HEK293 (cell line): ENCODE measurements around the gene PDE4D.

Experiments used
- CTCF ChIA-PET: fragments of 350-600 bp; formaldehyde crosslinking; extraction: SDS; loops from one replicate; lab custom pipeline; 2021; ENCODE audit warnings: antibody characterized with exemption; lab: Yijun Ruan, JAX
- POLR2A ChIA-PET: fragments of 300-600 bp; formaldehyde crosslinking; extraction: SDS; loops from one replicate; lab custom pipeline; 2020; ENCODE audit warnings: antibody characterized with exemption, inconsistent platforms; lab: Yijun Ruan, JAX
- H3K27ac ChIP-seq: fragments of 200-500 bp; sonication (Bioruptor generic); 2 replicates; pipeline ENCODE4 v1.5.1; 2014; ENCODE audit warnings: low read depth, low read length, control low read depth, inconsistent platforms; ENCODE audit errors: extremely low read depth
- H3K36me3 ChIP-seq, 2 experiments: fragments of 200-500 bp in 1 of 2; sonication (Bioruptor generic) in 1 of 2; 1 replicate in 1 of 2; 2 replicates in 1 of 2; pipeline ENCODE4 v1.5.1; 2014 to 2017; ENCODE audit warnings: inconsistent platforms in 2 of 2, low read length in 2 of 2; ENCODE audit not compliant: control insufficient read depth in 2 of 2, insufficient read depth in 1 of 2
- H3K4me1 ChIP-seq: fragments of 200-500 bp; sonication (Bioruptor generic); 2 replicates; pipeline ENCODE4 v1.5.1; 2014; ENCODE audit warnings: mild to moderate bottlenecking, low read length, inconsistent platforms; ENCODE audit not compliant: control insufficient read depth, insufficient read depth
- H3K4me3 ChIP-seq: 2 replicates; pipeline ENCODE4 v1.5.1; 2011; ENCODE audit warnings: low read depth, mild to moderate bottlenecking, control low read depth, low read length, moderate library complexity
- H3K9me3 ChIP-seq: fragments of 200-500 bp; sonication (Bioruptor generic); 2 replicates; pipeline ENCODE4 v1.5.1; 2014; ENCODE audit warnings: low read depth, low read length, inconsistent platforms; ENCODE audit not compliant: control insufficient read depth, insufficient read depth
- HIC1 ChIP-seq: fragments of 450-650 bp; formaldehyde crosslinking; IDR thresholded peaks from 2 replicates; pipeline ENCODE4 v1.5.1; 2016; ENCODE audit warnings: missing biosample characterization, missing genetic modification characterization
- HOXA7 ChIP-seq: sonication (generic); formaldehyde crosslinking; IDR thresholded peaks from 2 replicates; pipeline ENCODE4 v1.8.1; 2022; ENCODE audit warnings: missing genetic modification reagents, borderline replicate concordance
- KLF17 ChIP-seq: fragments of 450-650 bp; formaldehyde crosslinking; IDR thresholded peaks from 2 replicates; pipeline ENCODE4 v1.5.1; 2016; ENCODE audit warnings: missing biosample characterization, missing genetic modification characterization
- PRDM1 ChIP-seq: fragments of 450-650 bp; formaldehyde crosslinking; IDR thresholded peaks from 2 replicates; pipeline ENCODE4; 2016; ENCODE audit warnings: missing biosample characterization, missing genetic modification characterization
- ZEB2 ChIP-seq: fragments of 450-650 bp; formaldehyde crosslinking; IDR thresholded peaks from 2 replicates; pipeline ENCODE4 v1.5.1; 2016; ENCODE audit warnings: missing biosample characterization, missing genetic modification characterization
- ZFP41 ChIP-seq: fragments of 450-650 bp; formaldehyde crosslinking; IDR thresholded peaks from 2 replicates; pipeline ENCODE4 v1.5.1; 2016; ENCODE audit warnings: missing biosample characterization, missing genetic modification characterization, borderline replicate concordance
- ZFP69B ChIP-seq: fragments of 450-650 bp; formaldehyde crosslinking; IDR thresholded peaks from 2 replicates; pipeline ENCODE4 v1.5.1; 2016; ENCODE audit warnings: missing biosample characterization, missing genetic modification characterization
- ZIC2 ChIP-seq: fragments of 450-650 bp; formaldehyde crosslinking; IDR thresholded peaks from 2 replicates; pipeline ENCODE4 v1.5.1; 2016; ENCODE audit warnings: missing biosample characterization, missing genetic modification characterization
- ZNF112 ChIP-seq: fragments of 450-650 bp; formaldehyde crosslinking; IDR thresholded peaks from 2 replicates; pipeline ENCODE4 v1.5.0; 2017; ENCODE audit warnings: missing biosample characterization, missing genetic modification characterization
- ZNF132 ChIP-seq: fragments of 450-650 bp; formaldehyde crosslinking; IDR thresholded peaks from 2 replicates; pipeline ENCODE4 v1.5.1; 2017; ENCODE audit warnings: missing biosample characterization, missing genetic modification characterization, borderline replicate concordance
- ZNF148 ChIP-seq: fragments of 450-650 bp; formaldehyde crosslinking; IDR thresholded peaks from 2 replicates; pipeline ENCODE4 v1.5.0; 2017; ENCODE audit warnings: missing biosample characterization, missing genetic modification characterization, borderline replicate concordance
- ZNF24 ChIP-seq: fragments of 450-650 bp; formaldehyde crosslinking; IDR thresholded peaks from 2 replicates; pipeline ENCODE4 v1.5.1; 2016; ENCODE audit warnings: missing biosample characterization, missing genetic modification characterization
- ZNF280D ChIP-seq: fragments of 450-650 bp; formaldehyde crosslinking; IDR thresholded peaks from 2 replicates; pipeline ENCODE4 v1.5.1; 2016; ENCODE audit warnings: missing biosample characterization, missing genetic modification characterization
- ZNF350 ChIP-seq: fragments of 450-650 bp; formaldehyde crosslinking; IDR thresholded peaks from 2 replicates; pipeline ENCODE4 v1.5.0; 2017; ENCODE audit warnings: missing biosample characterization, mild to moderate bottlenecking, missing genetic modification characterization
- ZNF366 ChIP-seq: fragments of 450-650 bp; formaldehyde crosslinking; conservative IDR thresholded peaks from 2 replicates; pipeline ENCODE4 v1.5.1; 2016; ENCODE audit warnings: missing biosample characterization, missing genetic modification characterization
- ZNF510 ChIP-seq: fragments of 450-650 bp; formaldehyde crosslinking; IDR thresholded peaks from 2 replicates; pipeline ENCODE4 v1.5.1; 2018; ENCODE audit warnings: mild to moderate bottlenecking, missing genetic modification characterization, missing biosample characterization; ENCODE audit not compliant: insufficient replicate concordance
- ZNF514 ChIP-seq: fragments of 450-650 bp; formaldehyde crosslinking; IDR thresholded peaks from 2 replicates; pipeline ENCODE4 v1.5.1; 2016; ENCODE audit warnings: missing biosample characterization, missing genetic modification characterization
- ZNF544 ChIP-seq: fragments of 450-650 bp; formaldehyde crosslinking; IDR thresholded peaks from 2 replicates; pipeline ENCODE4 v1.5.0; 2017; ENCODE audit warnings: missing biosample characterization, missing genetic modification characterization
- ZSCAN23 ChIP-seq: fragments of 450-650 bp; formaldehyde crosslinking; IDR thresholded peaks from 2 replicates; pipeline ENCODE4 v1.5.1; 2016; ENCODE audit warnings: missing biosample characterization, missing genetic modification characterization

Gene PDE4D

GRCh38 chr5:59656351-59657254 lies 236.9 kb downstream of the PDE4D start:
- H3K4me1 ChIP-seq, result no peaks in the 10 kb centered on the region
- H3K36me3 ChIP-seq, result no peaks in the 10 kb centered on the region
- POLR2A ChIA-PET, result no interaction called here
- no peak for TF ChIP-seq ZFP69B
- no peak for TF ChIP-seq ZNF544 (tag by site-specific recombination)
- no peak for TF ChIP-seq ZNF514
- no peak for TF ChIP-seq HIC1 (tag by site-specific recombination)
- TF ChIP-seq ZNF366 (tag by site-specific recombination), result no peak
- TF ChIP-seq ZNF24 (tag by site-specific recombination), result no peak
- no peak for TF ChIP-seq ZEB2 (tag by site-specific recombination)
- TF ChIP-seq PRDM1 (tag by site-specific recombination), result no peak
- TF ChIP-seq KLF17 (tag by site-specific recombination), result no peak
- TF ChIP-seq ZNF112 (tag by site-specific recombination), result no peak
- TF ChIP-seq HOXA7 (CRISPR knock-in tag), result no peak
- TF ChIP-seq ZNF148, result no peak
- no peak for TF ChIP-seq ZIC2
- no peak for TF ChIP-seq ZNF280D
- TF ChIP-seq ZNF132, result no peak
- no peak for TF ChIP-seq ZNF350 (tag by site-specific recombination)
- TF ChIP-seq ZFP41 (tag by site-specific recombination), result no peak
- no peak for TF ChIP-seq ZNF510 (tag by site-specific recombination)
- no peak for TF ChIP-seq ZSCAN23 (tag by site-specific recombination)
- TF ChIP-seq, all 188 proteins: peak for 0
- H3K9me3 ChIP-seq, result no peaks in the 10 kb centered on the region
- H3K4me3 ChIP-seq, result no peak overlapping the region
- CTCF ChIA-PET, result interaction anchor here (5.9 kb wide), 1 partner anchor 150 kb away, joined by 83 read pairs; no protein-coding TSS in a partner anchor
- H3K27ac ChIP-seq, result no peak overlapping the region
